Mammary microvascular endothelial cell (primary cell): Measurements from ENCODE around the gene RFPL4A. TPM values are rescaled to one million over a fixed set of nuclear protein-coding genes. Genes with fewer than 3 reads are reported as not detected.

Experiments used
- total RNA-seq: library from RNA; depleted of rRNA; stranded (reverse); fragments of >200 nt; gene quantifications from 2 replicates; pipeline ENCODE4 v1.2.3, GENCODE V29; 2015

Gene RFPL4A
- total RNA-seq = 1.8 TPM in 1 of 2 replicates, not detected in the other

GRCh38 chr19:55758797-55759196 lies at the start of gene RFPL4A:
Gene RFPL4A, plus strand, starts transcription at chr19:55759097. Its CDS starts 2,704 bp downstream, at chr19:55761801.

GRCh38 chr19:55738302-55738701 lies 20.6 kb upstream of the RFPL4A start, which contains the start of gene NLRP9:
Gene NLRP9, minus strand, starts transcription at chr19:55738402. Its CDS starts 28 bp downstream, at chr19:55738374.

GRCh38 chr19:55768818-55769217 lies 9.9 kb downstream of the RFPL4A start, which contains the start of gene RFPL4AL1:
Gene RFPL4AL1, plus strand, starts transcription at chr19:55769118. Its CDS starts 2,687 bp downstream, at chr19:55771805.

Other genes starting within 250 kb of the RFPL4A start
- not detected in 2 replicates for gene SBK2, start 222.0 kb upstream of the RFPL4A start, total RNA-seq
- 0.27 and 0.39 TPM in 2 replicates for gene SBK3, start 213.6 kb upstream of the RFPL4A start, total RNA-seq
- 4.7 and 6.4 TPM in 2 replicates for gene ZNF579, start 178.2 kb upstream of the RFPL4A start, total RNA-seq
- gene FIZ1, start 159.6 kb upstream of the RFPL4A start, total RNA-seq = 3.1 and 6.0 TPM in 2 replicates
- gene ZNF524, start 158.8 kb upstream of the RFPL4A start, total RNA-seq = 21.8 and 29.8 TPM in 2 replicates
- 1.8 and 2.7 TPM in 2 replicates for gene ZNF865, start 153.4 kb upstream of the RFPL4A start, total RNA-seq
- gene ZNF784, start 134.5 kb upstream of the RFPL4A start, total RNA-seq = 4.5 and 5.0 TPM in 2 replicates
- 6.5 and 11.2 TPM in 2 replicates for gene ZNF580, start 118.1 kb upstream of the RFPL4A start, total RNA-seq
- gene ZNF581, start 115.4 kb upstream of the RFPL4A start, total RNA-seq = 18.2 and 18.9 TPM in 2 replicates
- 10.7 and 11.7 TPM in 2 replicates for gene CCDC106, start 110.9 kb upstream of the RFPL4A start, total RNA-seq
- gene U2AF2, start 104.1 kb upstream of the RFPL4A start, total RNA-seq = 161 and 178 TPM in 2 replicates
- 106 and 120 TPM in 2 replicates for gene EPN1, start 83.9 kb upstream of the RFPL4A start, total RNA-seq
- gene NLRP9, start 20.7 kb upstream of the RFPL4A start, total RNA-seq = not detected in 2 replicates
- not detected in 2 replicates for gene RFPL4AL1, start 10.0 kb downstream of the RFPL4A start, total RNA-seq
- not detected in 2 replicates for gene NLRP11, start 72.9 kb downstream of the RFPL4A start, total RNA-seq
- not detected in 2 replicates for gene NLRP4, start 77.4 kb downstream of the RFPL4A start, total RNA-seq
- not detected in 2 replicates for gene NLRP13, start 173.2 kb downstream of the RFPL4A start, total RNA-seq
- gene NLRP8, start 188.7 kb downstream of the RFPL4A start, total RNA-seq = not detected in 2 replicates
- not detected in 2 replicates for gene NLRP5, start 227.7 kb downstream of the RFPL4A start, total RNA-seq